ENCODE measurements around the gene CHRDL1. TPM values are rescaled to one million over a fixed set of nuclear protein-coding genes. Genes with fewer than 3 reads are reported as not detected.

CHRDL1 gene
- total and polyA plus RNA-seq, 2 of the 13 experiments (the other 11 are each of a cell fraction or from before 2014, with no cell fraction given), result not detected

- BruUV-seq (replicated peaks), result no TSS peak
- Histone ChIP-seq H3K27me3 (ENCODE audit: control insufficient read depth in 1 of 2, insufficient read depth in 2 of 2, low read length in 2 of 2) (no peaks in the 10 kb centered on the region), H3K36me3 (replicated peaks in 1 of 2; ENCODE audit: control insufficient read depth in 1 of 2, insufficient read depth in 2 of 2, low read length in 2 of 2) (no peaks in the 10 kb centered on the region), H3K4me1 (ENCODE audit: insufficient read depth, low read length) (peaks cover 5% of the 10 kb centered on the region; the same call in 1 of the 2 replicates), H3K9me3 (ENCODE audit: low read length) (no peaks in the 10 kb centered on the region), H3K4me3 (replicated peaks in 1 of 3; ENCODE audit: insufficient read depth in 1 of 3, low read depth in 2 of 3, low read length in 3 of 3) (no peak overlapping the region), H3K27ac (ENCODE audit: extremely low read length, insufficient read depth, low read length) (no peak overlapping the region), H3K9ac (ENCODE audit: insufficient read depth, low read depth, low read length) (no peak overlapping the region), H4K20me1 (ENCODE audit: insufficient read depth, low read length) (no peaks in the 10 kb centered on the region), H2AFZ (ENCODE audit: low read length) (no peak overlapping the region), H3K4me2 (ENCODE audit: low read depth, low read length) (no peak overlapping the region), H3K79me2 (ENCODE audit: insufficient read depth, low read length) (no peaks in the 10 kb centered on the region)
- in situ Hi-C loops (cut with HindIII; ENCODE audit: extremely low pct_ligation_motif_present, low pct_unique_long_range_greater_than_20kb) (no loop called here), intact Hi-C loops (cut with micrococcal nuclease; ENCODE audit: unreplicated experiment) (no loop called here)
- CTCF ChIA-PET (ENCODE audit: low intra/inter-chr PET ratio, low total read pairs), result no interaction called here
- 29% methylated on average over 3 of the region's 3 CpGs for WGBS (ENCODE audit: low lambda C conversion rate)
- POLR2A ChIA-PET, result no interaction called here
- FAIRE-seq (no peak), ATAC-seq (no peak), DNase-seq (ENCODE audit: low spot score) (no peak)
- no peak for TF ChIP-seq HMGXB4 (CRISPR knock-in tag; IDR thresholded peaks at IDR 0.05; ENCODE audit: borderline replicate concordance in 1 of 2, low read depth in 1 of 2)
- no peak for TF ChIP-seq ZNF225 (CRISPR knock-in tag; IDR thresholded peaks at IDR 0.05)
- TF ChIP-seq ZNF607 (CRISPR knock-in tag; IDR thresholded peaks at IDR 0.05; ENCODE audit: borderline replicate concordance), result no peak
- no peak for TF ChIP-seq BHLHE40 (IDR thresholded peaks at IDR 0.05; ENCODE audit: low read length)
- no peak for TF ChIP-seq TBX2 (CRISPR knock-in tag; IDR thresholded peaks at IDR 0.05; ENCODE audit: borderline replicate concordance)
- no peak for TF ChIP-seq CBX1 (IDR thresholded peaks at IDR 0.05; ENCODE audit: low read depth)
- TF ChIP-seq ZNF124 (CRISPR knock-in tag; IDR thresholded peaks at IDR 0.05), result no peak
- no peak for TF ChIP-seq CENPX (CRISPR knock-in tag; IDR thresholded peaks at IDR 0.05)
- TF ChIP-seq SOX6 (IDR thresholded peaks at IDR 0.05), result no peak
- TF ChIP-seq SOX6 (CRISPR knock-in tag; IDR thresholded peaks at IDR 0.05), result no peak
- TF ChIP-seq ZNF326 (CRISPR knock-in tag; IDR thresholded peaks at IDR 0.05; ENCODE audit: borderline replicate concordance), result no peak
- no peak for TF ChIP-seq IRF1 (CRISPR knock-in tag; IDR thresholded peaks at IDR 0.05; ENCODE audit: low read depth)
- TF ChIP-seq ZNF772 (CRISPR knock-in tag; IDR thresholded peaks at IDR 0.05), result no peak
- TF ChIP-seq CC2D1A (CRISPR knock-in tag; IDR thresholded peaks at IDR 0.05), result no peak
- TF ChIP-seq ZHX2 (IDR thresholded peaks at IDR 0.05; ENCODE audit: low read depth), result no peak
- no peak for TF ChIP-seq ZHX2 (CRISPR knock-in tag; IDR thresholded peaks at IDR 0.05; ENCODE audit: borderline replicate concordance)
- TF ChIP-seq TAF15 (IDR thresholded peaks at IDR 0.05; ENCODE audit: low read depth, low read length, poor library complexity, severe bottlenecking), result no peak
These were observed 124.4 kb downstream of the CHRDL1 start for GRCh38 chrX:110671068-110671803.
